Ishikawa (cell line): ENCODE results near the gene PRC1.

Experiments
- CEBPB ChIP-seq: IDR thresholded peaks from 2 replicates; pipeline ENCODE4 v1.6.1; 2012
- CREB1 ChIP-seq: IDR thresholded peaks from 2 replicates; pipeline ENCODE4 v1.6.1; 2012; ENCODE audit warnings: low read depth
- EP300 ChIP-seq: IDR thresholded peaks from 2 replicates; pipeline ENCODE4 v1.6.1; 2012; ENCODE audit warnings: borderline replicate concordance
- RAD21 ChIP-seq: IDR thresholded peaks from 2 replicates; pipeline ENCODE4 v1.6.1; 2012; ENCODE audit warnings: low read depth
- TAF1 ChIP-seq: IDR thresholded peaks from 2 replicates; pipeline ENCODE4 v1.6.1; 2012; ENCODE audit warnings: low read depth, mild to moderate bottlenecking
- TCF12 ChIP-seq: IDR thresholded peaks from 2 replicates; pipeline ENCODE4 v1.6.1; 2012; ENCODE audit warnings: low read depth
- YY1 ChIP-seq: IDR thresholded peaks from 2 replicates; pipeline ENCODE4 v1.6.1; 2012; ENCODE audit warnings: low read depth
- TF ChIP-seq, protein P1 (sequence below): IDR thresholded peaks from 2 replicates; pipeline ENCODE4 v1.6.1; 2012
- TF ChIP-seq, protein P2 (sequence below): IDR thresholded peaks from 2 replicates; pipeline ENCODE4 v1.6.1; 2012; ENCODE audit warnings: low read depth, mild to moderate bottlenecking

DNA sequence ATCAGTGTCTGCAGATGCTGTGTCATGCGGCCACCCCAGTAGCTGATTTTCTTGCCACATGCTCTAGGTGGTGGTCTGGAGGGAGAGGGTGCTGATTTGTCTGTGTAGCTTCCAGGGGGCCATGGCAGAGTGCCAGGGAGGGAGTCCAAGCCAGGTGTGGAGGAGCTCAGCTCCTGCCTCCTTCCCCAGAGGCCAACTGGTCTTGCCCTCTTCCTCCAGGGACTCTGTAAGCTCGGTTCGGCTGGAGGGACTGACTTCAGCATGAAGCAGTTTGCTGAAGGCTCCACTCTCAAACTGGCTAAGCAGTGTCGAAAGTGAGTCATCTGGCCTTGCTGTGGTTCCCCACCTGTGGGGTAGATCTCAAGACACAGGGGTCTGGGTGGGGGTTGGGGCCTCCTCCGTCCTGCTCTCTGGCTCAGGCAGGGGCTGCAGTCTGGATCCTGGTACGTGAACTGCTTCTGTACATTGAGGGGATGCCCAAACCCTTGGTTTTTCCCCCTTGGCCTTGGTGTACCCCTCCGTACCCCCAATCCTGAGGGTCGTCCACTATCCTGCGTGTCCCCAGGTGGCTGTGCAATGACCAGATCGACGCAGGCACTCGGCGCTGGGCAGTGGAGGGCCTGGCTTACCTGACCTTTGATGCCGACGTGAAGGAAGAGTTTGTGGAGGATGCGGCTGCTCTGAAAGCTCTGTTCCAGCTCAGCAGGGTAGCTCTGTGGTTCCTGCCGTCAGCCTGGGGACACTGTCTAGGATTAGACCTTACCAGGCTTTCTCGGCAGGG is 46.6 kb downstream of the PRC1 start:
- TF ChIP-seq CREB1 (no peak), RAD21 (no peak), YY1 (no peak), EP300 (no peak), CEBPB (no peak), TCF12 (no peak), TAF1 (no peak)
- TF ChIP-seq, protein P1, sequence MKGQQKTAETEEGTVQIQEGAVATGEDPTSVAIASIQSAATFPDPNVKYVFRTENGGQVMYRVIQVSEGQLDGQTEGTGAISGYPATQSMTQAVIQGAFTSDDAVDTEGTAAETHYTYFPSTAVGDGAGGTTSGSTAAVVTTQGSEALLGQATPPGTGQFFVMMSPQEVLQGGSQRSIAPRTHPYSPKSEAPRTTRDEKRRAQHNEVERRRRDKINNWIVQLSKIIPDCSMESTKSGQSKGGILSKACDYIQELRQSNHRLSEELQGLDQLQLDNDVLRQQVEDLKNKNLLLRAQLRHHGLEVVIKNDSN: no peak
- TF ChIP-seq, protein P2, sequence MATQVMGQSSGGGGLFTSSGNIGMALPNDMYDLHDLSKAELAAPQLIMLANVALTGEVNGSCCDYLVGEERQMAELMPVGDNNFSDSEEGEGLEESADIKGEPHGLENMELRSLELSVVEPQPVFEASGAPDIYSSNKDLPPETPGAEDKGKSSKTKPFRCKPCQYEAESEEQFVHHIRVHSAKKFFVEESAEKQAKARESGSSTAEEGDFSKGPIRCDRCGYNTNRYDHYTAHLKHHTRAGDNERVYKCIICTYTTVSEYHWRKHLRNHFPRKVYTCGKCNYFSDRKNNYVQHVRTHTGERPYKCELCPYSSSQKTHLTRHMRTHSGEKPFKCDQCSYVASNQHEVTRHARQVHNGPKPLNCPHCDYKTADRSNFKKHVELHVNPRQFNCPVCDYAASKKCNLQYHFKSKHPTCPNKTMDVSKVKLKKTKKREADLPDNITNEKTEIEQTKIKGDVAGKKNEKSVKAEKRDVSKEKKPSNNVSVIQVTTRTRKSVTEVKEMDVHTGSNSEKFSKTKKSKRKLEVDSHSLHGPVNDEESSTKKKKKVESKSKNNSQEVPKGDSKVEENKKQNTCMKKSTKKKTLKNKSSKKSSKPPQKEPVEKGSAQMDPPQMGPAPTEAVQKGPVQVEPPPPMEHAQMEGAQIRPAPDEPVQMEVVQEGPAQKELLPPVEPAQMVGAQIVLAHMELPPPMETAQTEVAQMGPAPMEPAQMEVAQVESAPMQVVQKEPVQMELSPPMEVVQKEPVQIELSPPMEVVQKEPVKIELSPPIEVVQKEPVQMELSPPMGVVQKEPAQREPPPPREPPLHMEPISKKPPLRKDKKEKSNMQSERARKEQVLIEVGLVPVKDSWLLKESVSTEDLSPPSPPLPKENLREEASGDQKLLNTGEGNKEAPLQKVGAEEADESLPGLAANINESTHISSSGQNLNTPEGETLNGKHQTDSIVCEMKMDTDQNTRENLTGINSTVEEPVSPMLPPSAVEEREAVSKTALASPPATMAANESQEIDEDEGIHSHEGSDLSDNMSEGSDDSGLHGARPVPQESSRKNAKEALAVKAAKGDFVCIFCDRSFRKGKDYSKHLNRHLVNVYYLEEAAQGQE: no peak
